C4-2B (cell line): ENCODE results near the gene FSTL1.

ENCODE experiments used
- ZFX ChIP-seq: fragments of 450-650 bp; IDR thresholded peaks from 2 replicates; pipeline ENCODE4 v1.6.1; 2017
- TF ChIP-seq, protein P1 (sequence below): fragments of 450-650 bp; conservative IDR thresholded peaks from 2 replicates; pipeline ENCODE4 v1.5.1; 2017; ENCODE audit warnings: mild to moderate bottlenecking

GRCh38 chr3:120481081-120481480, 30.3 kb upstream of the FSTL1 start:
- TF ChIP-seq, protein P1, sequence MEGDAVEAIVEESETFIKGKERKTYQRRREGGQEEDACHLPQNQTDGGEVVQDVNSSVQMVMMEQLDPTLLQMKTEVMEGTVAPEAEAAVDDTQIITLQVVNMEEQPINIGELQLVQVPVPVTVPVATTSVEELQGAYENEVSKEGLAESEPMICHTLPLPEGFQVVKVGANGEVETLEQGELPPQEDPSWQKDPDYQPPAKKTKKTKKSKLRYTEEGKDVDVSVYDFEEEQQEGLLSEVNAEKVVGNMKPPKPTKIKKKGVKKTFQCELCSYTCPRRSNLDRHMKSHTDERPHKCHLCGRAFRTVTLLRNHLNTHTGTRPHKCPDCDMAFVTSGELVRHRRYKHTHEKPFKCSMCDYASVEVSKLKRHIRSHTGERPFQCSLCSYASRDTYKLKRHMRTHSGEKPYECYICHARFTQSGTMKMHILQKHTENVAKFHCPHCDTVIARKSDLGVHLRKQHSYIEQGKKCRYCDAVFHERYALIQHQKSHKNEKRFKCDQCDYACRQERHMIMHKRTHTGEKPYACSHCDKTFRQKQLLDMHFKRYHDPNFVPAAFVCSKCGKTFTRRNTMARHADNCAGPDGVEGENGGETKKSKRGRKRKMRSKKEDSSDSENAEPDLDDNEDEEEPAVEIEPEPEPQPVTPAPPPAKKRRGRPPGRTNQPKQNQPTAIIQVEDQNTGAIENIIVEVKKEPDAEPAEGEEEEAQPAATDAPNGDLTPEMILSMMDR = no peak
- TF ChIP-seq ZFX = no peak
